Dedifferentiated amniotic fluid mesenchymal stem cell (primary cell): ENCODE results near the gene TRPM3.

Experiments
- DNase-seq: peaks from one replicate; pipeline ENCODE4 v3.0.0-alpha.2; 2016; ENCODE audit errors: extremely low spot score

The TRPM3 gene

GRCh38 chr9:70485273-70485858 lies 636.1 kb downstream of the TRPM3 start:
- DNase-seq: no peak

GRCh38 chr9:70484232-70485130 lies 636.9 kb downstream of the TRPM3 start:
- DNase-seq: peak; percentile 73

DNA sequence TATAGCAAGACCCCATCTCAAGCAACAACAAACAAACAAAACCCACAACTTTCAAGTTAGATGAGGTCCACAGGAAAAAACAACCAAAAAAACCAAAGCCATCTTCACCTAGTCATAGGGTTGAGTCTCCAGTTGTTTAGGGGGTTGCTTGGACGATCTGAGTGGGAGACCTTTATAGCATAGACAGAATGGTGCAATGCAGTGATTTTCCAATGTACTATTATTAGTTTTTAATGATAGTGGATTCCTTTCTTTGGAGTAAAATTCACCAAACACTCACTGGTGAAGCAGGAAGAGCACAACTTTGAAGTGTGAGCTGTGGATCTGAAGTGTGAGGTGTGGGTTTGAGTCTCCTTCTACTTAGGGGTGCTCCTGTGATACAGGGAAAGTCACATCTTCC lies 640.0 kb downstream of the TRPM3 start:
- DNase-seq: no peak

- DNase-seq: peak; percentile 20
These were observed 640.9 kb downstream of the TRPM3 start for GRCh38 chr9:70480405-70480980.

- DNase-seq: peak; percentile 37
These were observed 641.5 kb downstream of the TRPM3 start for GRCh38 chr9:70479880-70480291.
